ENCODE data around the gene OSBPL5.

DNA sequence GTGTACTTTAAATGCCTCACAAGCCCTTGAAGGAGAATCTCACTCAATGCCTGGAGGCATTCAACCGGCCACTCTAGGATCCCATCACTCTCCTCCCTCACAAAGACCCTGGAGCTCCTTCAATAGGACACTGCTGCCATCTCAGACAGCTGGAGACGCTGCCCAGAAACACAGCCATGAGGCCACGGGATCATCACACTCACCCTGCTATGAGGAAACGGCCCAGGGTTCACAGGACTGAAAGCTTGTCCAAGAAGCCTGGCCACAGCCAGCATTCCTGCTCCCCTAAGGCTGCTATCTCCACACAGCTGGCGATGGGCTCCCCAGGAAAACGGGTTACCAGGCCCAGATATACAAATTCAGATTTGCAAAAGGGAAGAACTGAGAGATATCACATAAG, 121.1 kb downstream of the OSBPL5 start:
- TF ChIP-seq, protein P1, sequence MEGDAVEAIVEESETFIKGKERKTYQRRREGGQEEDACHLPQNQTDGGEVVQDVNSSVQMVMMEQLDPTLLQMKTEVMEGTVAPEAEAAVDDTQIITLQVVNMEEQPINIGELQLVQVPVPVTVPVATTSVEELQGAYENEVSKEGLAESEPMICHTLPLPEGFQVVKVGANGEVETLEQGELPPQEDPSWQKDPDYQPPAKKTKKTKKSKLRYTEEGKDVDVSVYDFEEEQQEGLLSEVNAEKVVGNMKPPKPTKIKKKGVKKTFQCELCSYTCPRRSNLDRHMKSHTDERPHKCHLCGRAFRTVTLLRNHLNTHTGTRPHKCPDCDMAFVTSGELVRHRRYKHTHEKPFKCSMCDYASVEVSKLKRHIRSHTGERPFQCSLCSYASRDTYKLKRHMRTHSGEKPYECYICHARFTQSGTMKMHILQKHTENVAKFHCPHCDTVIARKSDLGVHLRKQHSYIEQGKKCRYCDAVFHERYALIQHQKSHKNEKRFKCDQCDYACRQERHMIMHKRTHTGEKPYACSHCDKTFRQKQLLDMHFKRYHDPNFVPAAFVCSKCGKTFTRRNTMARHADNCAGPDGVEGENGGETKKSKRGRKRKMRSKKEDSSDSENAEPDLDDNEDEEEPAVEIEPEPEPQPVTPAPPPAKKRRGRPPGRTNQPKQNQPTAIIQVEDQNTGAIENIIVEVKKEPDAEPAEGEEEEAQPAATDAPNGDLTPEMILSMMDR (IDR thresholded peaks at IDR 0.05), result no peak
- TF ChIP-seq POLR2A (IDR thresholded peaks at IDR 0.05), result no peak

All from heart left ventricle (tissue), 13 donors.